NT2/D1 (cell line): ENCODE measurements around the gene WDR35.

Experiments used
- YY1 ChIP-seq: IDR thresholded peaks from 2 replicates; pipeline ENCODE4 v1.6.1; 2011; ENCODE audit not compliant: insufficient read length, insufficient read depth
- ZNF274 ChIP-seq: IDR thresholded peaks from 2 replicates; pipeline ENCODE4 v1.6.1; 2011; ENCODE audit warnings: mild to moderate bottlenecking, low read depth, low read length

DNA sequence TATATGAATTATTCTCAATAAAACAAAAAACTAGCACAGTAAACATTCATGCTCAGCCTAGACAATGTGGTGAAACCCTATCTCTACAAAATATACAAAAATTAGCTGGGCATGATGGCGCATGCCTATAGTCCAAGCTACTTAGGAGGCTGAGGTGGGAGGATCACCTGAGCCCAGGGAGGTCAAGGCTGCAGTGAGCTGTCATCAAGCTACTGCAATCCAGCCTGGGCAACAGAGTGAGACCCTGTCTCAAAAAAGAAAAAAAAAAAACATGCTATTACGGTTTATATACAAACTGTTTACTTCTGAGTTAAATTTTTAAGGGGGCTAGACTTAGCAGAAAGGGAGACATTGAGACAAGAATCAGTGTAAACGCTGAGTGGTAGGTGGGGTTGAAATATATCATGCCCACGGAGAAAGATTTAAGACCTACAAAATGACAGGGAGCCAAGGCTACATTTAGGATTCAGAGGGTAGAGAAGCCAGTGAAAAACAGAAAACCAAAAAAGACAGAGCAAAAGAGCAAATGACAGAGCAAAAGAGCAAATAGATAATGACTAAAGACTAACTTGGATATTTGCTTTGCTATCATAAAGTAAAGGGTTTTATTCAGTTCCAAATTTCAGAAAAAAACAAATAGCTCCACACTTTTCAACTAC lies 95.6 kb downstream of the WDR35 start:
- TF ChIP-seq ZNF274: no peak
- no peak for TF ChIP-seq YY1
